Left lobe of liver (tissue), 2 donors: ENCODE measurements around the gene CADPS2. TPM values are rescaled to one million over a fixed set of nuclear protein-coding genes. Genes with fewer than 3 reads are reported as not detected.
"Not testable (repeated sequence)": the region's sequence is repeated elsewhere in the genome, so short reads cannot be mapped to it uniquely, and the experiment has no call there.

Experiments used
- ATAC-seq: fragments of 200-7000 bp; cut with Tn5 transposase; one replicate; pipeline ENCODE4 v1.9.1; 2020; ENCODE audit warnings: mild to moderate bottlenecking, moderate library complexity
- DNase-seq: peaks from one replicate; pipeline ENCODE4 v3.0.0-alpha.2; 2020; ENCODE audit warnings: low spot score
- total RNA-seq: library from RNA; stranded (reverse); gene quantifications from one replicate; pipeline ENCODE4 v1.2.1, GENCODE V29; 2021
- donor health status: DM: no; HTN: no; CAD: no; lungs with moderate emphysema.
- donor health status: DM: no; HTN: yes; CAD: no.

Gene CADPS2
- total RNA-seq, 1 donor from 2014 or later: 13.2 TPM

GRCh38 chr7:122719010-122719578 is 167.2 kb downstream of the CADPS2 start:
- no peak for ATAC-seq

GRCh38 chr7:122717356-122718089 is 168.7 kb downstream of the CADPS2 start:
- DNase-seq (no peak), ATAC-seq (no peak)

More at GRCh38 chr7:122719010-122719578, 167.2 kb downstream of the CADPS2 start:
- DNase-seq: no peak

DNA sequence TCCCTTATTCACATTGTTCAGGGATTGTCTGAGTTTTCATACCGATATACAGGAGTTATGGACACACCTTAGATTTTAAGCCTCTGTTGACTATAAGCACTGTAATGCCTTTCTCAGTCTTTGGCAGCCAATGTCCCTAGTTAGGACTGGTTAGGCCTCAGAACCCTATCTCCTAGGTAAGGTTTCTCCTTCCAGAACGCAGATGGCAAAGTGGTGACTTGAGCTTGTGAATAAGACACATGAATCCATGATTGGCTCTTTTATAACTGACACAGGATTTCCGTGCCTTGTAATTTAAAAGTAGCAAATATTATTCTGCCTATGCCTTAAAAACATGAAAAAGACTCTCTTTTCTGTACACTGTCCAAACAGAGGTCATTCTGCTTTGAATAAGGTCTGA is 171.1 kb downstream of the CADPS2 start:
- DNase-seq: no peak
- ATAC-seq: no peak

- ATAC-seq (no peak), DNase-seq (no peak)
Observed at GRCh38 chr7:122710916-122711315, 175.3 kb downstream of the CADPS2 start.

GRCh38 chr7:122709930-122710646 is 176.2 kb downstream of the CADPS2 start:
- no peak for DNase-seq

GRCh38 chr7:122706836-122707235 is 179.4 kb downstream of the CADPS2 start:
- peak; percentile 46 for ATAC-seq
- no peak for DNase-seq

More at GRCh38 chr7:122709930-122710646, 176.2 kb downstream of the CADPS2 start:
- no peak for ATAC-seq

- DNase-seq: no peak
- ATAC-seq: no peak
Observed at GRCh38 chr7:122702872-122703510, 183.3 kb downstream of the CADPS2 start, which contains the start of gene RNF148. TSS of gene RNF148 (minus strand) at chr7:122702922. CDS start at chr7:122702750, 172 bp downstream.

- ATAC-seq: no peak
- DNase-seq: no peak
Observed at GRCh38 chr7:122699017-122699416, 187.2 kb downstream of the CADPS2 start, which contains the start of gene RNF133. TSS of gene RNF133 (minus strand) at chr7:122699117. CDS start at chr7:122698918, 199 bp downstream.

DNA sequence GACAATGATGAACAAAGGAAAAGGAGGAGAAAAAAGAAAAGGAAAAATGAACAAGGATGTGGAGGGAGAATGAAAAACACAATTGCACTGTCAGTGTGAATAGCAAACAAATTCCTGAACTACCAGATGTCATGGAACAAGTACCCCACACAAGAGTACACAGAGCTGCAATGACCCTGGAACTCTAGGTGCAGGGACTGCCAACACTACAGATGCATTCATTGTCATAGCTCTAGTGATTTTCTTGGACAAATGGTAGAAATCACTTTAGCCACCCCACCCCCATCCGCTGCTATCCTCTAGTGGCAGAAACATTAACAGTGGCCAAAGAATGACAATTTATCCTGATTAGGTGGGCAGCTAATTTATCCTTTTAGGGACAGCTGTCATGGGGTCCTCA is 190.4 kb downstream of the CADPS2 start:
- DNase-seq: no peak
- no peak for ATAC-seq

DNA sequence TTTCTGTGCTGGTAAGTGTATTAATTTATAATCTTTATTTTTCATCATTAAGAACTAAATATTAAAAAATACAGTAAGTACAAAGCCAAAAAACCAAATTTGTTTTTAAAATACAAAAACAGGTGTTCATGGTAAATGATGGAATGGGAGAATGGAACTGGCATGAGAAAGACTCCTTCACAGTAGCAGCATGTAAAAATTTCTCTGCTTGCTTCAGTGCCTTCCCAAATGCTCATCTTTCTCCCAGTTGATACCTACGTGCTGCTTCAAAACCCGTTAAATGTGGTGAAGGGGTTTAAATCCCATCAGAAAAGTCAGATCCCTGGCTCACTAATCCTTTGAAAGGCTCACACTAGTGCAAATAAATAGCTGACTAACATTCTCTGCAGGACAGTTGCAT is 191.6 kb downstream of the CADPS2 start:
- DNase-seq: no peak
- no peak for ATAC-seq

DNA sequence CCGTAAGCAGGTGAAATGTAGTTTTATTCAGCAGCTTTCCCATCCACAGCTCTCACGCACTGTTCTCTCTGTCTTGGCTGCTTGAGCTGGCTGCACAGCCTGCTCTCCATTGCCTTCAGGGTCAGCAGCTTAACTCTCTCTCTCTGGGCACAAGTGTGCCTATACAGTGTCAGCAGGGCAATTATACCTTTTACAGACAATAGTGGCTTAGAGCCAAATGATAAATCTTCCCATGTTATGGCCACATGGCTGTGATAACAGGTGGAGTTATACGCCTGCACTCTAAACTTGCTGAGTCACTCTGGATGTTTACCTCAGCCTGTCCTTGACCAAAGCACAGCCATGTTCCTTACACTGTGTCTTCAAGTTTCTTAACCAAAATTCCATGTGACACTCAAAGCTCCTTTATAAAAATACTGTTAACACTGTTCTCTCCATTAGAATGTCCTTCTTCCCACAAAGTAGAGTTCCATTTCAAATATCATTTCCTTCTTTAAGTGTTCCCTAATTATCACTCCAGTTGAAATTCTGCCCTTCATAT is 193.4 kb downstream of the CADPS2 start:
- DNase-seq: no peak
- ATAC-seq: no peak

- no peak for ATAC-seq
Observed at GRCh38 chr7:122691569-122692235, 194.6 kb downstream of the CADPS2 start.

DNA sequence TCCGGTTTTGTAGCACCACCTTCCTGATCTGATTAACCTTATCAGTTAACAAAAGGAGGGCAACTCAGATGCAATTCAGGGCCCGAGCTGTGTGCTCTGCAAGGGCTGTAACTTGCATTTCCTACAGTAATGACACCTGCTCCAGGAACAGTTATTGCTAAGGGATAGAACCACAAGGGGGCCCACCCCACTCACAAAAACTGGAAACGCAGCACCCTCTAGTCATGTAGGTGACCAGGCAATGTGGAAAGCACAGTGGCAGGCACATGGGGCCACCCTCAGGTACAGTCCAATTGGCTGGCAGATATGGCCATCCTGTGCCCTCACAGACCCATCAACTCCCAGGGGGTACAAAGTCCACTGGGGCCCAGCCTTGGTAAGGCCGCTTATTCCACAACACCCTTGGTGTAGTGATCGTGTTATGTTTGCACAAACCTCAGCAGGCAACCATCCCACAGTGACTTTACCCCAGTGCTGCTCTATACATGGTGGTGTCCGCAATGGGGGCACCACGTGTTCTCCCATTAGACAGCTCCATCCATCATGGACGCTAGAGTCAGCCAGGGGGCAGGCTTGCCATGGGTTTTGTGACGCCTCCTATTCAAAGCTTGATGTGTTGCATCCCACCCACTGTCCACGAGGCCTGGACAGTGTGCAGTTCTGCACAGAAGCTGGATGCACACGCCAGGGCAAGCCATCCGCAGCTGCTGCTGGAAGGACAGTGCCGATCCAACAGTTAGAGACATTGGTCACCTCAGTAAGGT is 196.7 kb downstream of the CADPS2 start:
- DNase-seq (no peak), ATAC-seq (no peak)

More at GRCh38 chr7:122691569-122692235, 194.6 kb downstream of the CADPS2 start:
- no peak for DNase-seq

DNA sequence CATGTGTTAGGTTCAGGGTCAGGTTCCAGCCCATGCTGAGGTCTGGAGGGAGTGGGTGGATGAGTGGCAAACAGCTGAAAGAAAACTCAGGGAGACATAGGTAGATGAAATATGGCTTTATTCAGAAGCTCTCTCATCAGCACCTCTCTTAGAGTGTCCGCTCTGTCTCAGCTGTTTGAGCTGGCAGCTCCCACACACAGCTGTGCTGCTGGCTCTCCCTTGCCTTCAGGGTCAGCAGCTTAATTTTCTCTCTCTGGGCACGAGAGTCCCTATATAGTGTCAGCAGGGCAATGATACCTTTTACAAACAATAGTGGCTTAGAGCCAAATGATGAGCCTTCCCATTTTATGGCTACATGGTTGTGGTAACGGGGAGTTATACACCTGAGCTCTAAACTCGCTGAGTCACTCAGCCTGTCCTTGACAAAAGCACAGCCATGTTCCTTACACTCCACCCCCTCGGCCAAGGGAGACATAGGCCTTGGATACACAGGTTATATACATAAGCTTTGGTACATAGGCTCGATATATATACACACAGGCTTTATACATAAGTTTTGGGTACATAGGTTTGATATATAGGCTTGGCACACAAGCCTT is 197.8 kb downstream of the CADPS2 start:
- ATAC-seq: no peak
- DNase-seq: no peak

DNA sequence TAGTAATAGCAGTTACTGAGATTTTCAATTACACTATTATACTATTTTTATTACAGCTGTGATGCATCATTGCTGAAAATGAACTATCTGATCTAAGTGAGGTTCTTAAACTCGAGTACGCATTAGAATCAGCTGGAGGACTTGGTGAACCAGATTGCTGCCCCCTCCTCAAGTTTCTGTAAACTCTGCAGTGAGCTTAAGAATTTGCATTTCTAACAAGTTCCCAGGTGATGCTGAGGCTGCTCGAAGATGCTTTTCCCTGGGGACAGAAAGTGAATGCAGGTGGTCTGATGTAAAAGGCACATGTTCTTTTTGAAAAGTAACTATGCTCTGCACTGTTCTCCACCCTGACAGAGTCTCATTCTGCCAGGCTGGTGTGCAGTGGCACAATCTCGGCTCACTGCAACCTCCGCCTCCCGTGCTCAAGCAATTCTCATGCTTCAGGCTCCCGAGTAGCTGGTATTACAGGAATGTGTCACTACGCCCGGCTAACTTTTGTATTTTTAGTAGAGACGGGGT is 199.8 kb downstream of the CADPS2 start:
- ATAC-seq (no peak), DNase-seq (no peak)

DNA sequence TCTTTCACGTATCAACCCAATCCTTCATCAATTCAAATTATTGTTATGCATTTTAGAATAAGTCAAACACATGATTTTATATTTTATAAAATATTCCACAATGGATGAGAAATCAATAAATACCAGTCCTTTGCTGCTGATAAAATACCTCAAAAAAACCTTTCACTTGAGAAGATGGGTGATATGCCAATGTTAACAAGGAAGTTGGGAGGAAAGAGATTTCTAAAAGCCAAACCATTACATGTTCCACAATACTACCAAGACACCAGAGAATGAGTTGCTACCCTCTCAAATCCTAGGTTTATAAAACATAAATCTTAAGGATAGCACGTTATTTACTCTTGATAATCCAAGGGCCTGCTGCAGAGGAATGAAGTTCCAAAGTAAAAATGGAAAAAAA is 201.8 kb downstream of the CADPS2 start:
- no peak for ATAC-seq
- DNase-seq: no peak

DNA sequence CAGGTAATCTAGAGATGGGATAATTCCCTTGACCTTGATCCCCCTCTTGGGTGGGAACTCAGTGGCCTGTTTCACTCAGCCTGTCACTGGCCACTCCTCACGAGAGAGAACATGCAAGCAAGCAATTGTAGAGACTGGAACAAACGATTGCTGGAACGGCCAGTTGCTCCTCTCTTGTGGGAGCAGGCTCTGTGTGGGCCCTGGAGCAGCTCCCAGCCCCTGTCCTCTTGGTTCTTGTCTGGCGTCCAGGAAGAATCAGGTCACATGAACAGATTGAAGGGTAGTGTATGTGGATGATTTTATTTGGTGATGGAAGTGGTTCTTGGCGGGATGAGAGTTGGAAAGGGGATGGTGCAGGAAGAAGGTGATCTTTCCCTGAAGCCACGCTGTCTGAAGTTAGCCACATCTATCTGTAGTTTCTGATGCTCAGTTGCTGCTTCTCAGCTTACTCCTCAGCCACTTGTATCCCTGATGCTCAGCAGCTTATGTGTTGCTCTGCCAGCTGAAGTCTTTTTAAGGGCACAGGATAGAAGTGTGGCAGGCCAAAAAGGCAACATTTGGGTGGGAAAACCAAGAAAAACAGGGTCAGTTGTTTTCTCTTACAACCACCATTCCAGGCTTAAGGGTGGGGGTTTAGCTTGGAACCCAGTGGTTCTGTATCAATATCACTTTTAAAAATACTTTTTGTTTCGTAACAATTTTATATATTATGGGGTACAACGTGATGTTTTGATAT is 203.3 kb downstream of the CADPS2 start:
- ATAC-seq: no peak
- DNase-seq: no peak

- not testable (repeated sequence) for ATAC-seq, DNase-seq
Observed at GRCh38 chr7:122681186-122681585, 205.1 kb downstream of the CADPS2 start.
